Stomach (tissue), 9 donors: ENCODE data around the gene TMEM150A. TPM values are rescaled to one million over a fixed set of nuclear protein-coding genes. Genes with fewer than 3 reads are reported as not detected.
A peak's percentile ranks its signal among the peaks of the same experiment; 100 is the strongest.

Experiments used
- DNase-seq, 2 donors: peaks; one replicate each; pipeline versions ENCODE4 v3.0.0 to v3.0.0-alpha.2; 2013 to 2019
- H3K27ac ChIP-seq, 5 donors: fragments of 200-600 bp in 4 of 5; sonication (generic) in 4 of 5; one replicate each; pipeline ENCODE4 v1.5.1; 2013 to 2019; ENCODE audit warnings: mild to moderate bottlenecking in 1 of 5, moderate library complexity in 1 of 5
- H3K27me3 ChIP-seq, 3 donors: fragments of 200-600 bp; sonication (generic); one replicate each; pipeline ENCODE4 v1.5.1; 2017 to 2019; ENCODE audit warnings: mixed run types in 1 of 3
- H3K36me3 ChIP-seq, 4 donors: fragments of 200-600 bp; sonication (generic); 1 replicate in 3 of 4; 2 replicates in 1 of 4; pipeline ENCODE4 v1.5.1; 2016 to 2019
- H3K4me1 ChIP-seq, 4 donors: fragments of 200-600 bp; sonication (generic); one replicate each; pipeline ENCODE4 v1.5.1; 2016 to 2019
- H3K4me3 ChIP-seq, 4 donors: fragments of 200-600 bp; sonication (generic) in 3 of 4; one replicate each; pipeline ENCODE4 v1.5.1; 2016 to 2019; ENCODE audit warnings: mild to moderate bottlenecking in 1 of 4
- H3K9me3 ChIP-seq, 4 donors: fragments of 200-600 bp; sonication (generic); one replicate each; pipeline ENCODE4 v1.5.1; 2016 to 2019
- EP300 ChIP-seq: sonication (generic); formaldehyde crosslinking; IDR thresholded peaks from one replicate; pipeline ENCODE4 v1.6.1; 2017; ENCODE audit warnings: antibody characterized with exemption
- POLR2A ChIP-seq, 4 donors: fragments of 450-650 bp; IDR thresholded peaks; one replicate each; pipeline ENCODE4 v1.6.1; 2016; ENCODE audit warnings: antibody characterized with exemption in 4 of 4, control low read depth in 2 of 4, mild to moderate bottlenecking in 1 of 4, moderate library complexity in 1 of 4
- POLR2AphosphoS5 ChIP-seq, 3 donors: sonication (generic); formaldehyde crosslinking; IDR thresholded peaks; one replicate each; pipeline ENCODE4 v1.6.1; 2016; ENCODE audit warnings: antibody characterized with exemption in 3 of 3
- WGBS, 5 donors: extraction: QIAGEN DNeasy Blood & Tissue Kit in 3 of 5; methylation state at CpG; one replicate each; pipeline versions ENCODE4 v1.1.5 to v1.1.7; 2013 to 2018; 5-methylcytosine and 5-hydroxymethylcytosine counted together
- intact Hi-C: fragments of 100-400 bp; cut with DNase I; formaldehyde crosslinking; loops from one replicate; pipeline ENCODE4 v1.15.1; 2023; ENCODE audit warnings: low total_unique reads
- polyA plus RNA-seq, 3 donors: library from polyadenylated mRNA; stranded (reverse); fragments of 200-250 nt; gene quantifications; one replicate each; pipeline ENCODE4 v1.2.3, GENCODE V29; 2013
- total RNA-seq, 5 donors: library from RNA; depleted of rRNA; stranded (reverse); fragments of >200 nt; gene quantifications; one replicate each; pipeline versions ENCODE4 v1.1.0 to v1.2.3, GENCODE V29; 2014 to 2016
- TF ChIP-seq, protein P1 (sequence below), 7 experiments: fragments of 450-650 bp in 4 of 7; fragments of 200-600 bp in 3 of 7; sonication (generic) in 3 of 7; IDR thresholded peaks; one replicate each; pipeline ENCODE4 v1.5.1; 2016 to 2019; ENCODE audit warnings: antibody characterized with exemption in 7 of 7, control low read depth in 2 of 7, mild to moderate bottlenecking in 1 of 7
- donor health status: healthy with polysubstance abuse.
- donor health status: Bipolar disorder and iron deficiency.
- donor health status: healthy.

Gene TMEM150A
- total and polyA plus RNA-seq, 8 donors, result 5.0 to 62.4 (median 24.6) TPM; not detected in 1

DNA sequence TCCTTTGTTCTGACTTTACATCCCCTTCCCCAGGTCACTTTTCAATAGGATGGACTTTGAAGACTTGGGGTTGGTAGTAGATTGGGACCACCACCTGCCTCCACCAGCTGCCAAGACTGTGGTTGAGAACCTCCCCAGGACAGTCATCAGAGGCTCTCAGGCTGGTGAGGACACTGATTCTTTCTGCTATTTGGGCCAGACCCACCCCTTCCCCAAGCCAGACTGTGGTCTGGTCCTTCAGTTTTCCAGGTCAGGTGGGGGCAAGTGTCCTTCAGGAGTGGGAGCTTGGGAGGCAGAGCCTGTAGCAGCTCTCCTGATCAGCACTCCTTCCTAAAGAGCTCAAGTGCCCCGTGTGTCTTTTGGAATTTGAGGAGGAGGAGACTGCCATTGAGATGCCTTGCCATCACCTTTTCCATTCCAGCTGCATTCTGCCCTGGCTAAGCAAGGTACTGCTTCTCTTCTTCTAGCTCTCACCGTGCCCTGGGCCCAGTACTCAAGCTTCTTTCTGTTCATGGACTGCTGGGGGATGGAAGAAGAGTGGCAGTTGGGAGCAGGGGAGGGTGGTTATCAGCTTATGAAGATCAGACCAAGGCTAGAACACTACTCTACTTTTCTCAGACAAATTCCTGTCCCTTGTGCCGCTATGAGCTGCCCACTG, 5.9 kb downstream of the TMEM150A start:
- intact Hi-C loops, result no loop called here
- DNase-seq, result no peak
- peak overlapping the region; percentile 18 to 94 (median 93) for H3K27ac ChIP-seq
- TF ChIP-seq, protein P1, sequence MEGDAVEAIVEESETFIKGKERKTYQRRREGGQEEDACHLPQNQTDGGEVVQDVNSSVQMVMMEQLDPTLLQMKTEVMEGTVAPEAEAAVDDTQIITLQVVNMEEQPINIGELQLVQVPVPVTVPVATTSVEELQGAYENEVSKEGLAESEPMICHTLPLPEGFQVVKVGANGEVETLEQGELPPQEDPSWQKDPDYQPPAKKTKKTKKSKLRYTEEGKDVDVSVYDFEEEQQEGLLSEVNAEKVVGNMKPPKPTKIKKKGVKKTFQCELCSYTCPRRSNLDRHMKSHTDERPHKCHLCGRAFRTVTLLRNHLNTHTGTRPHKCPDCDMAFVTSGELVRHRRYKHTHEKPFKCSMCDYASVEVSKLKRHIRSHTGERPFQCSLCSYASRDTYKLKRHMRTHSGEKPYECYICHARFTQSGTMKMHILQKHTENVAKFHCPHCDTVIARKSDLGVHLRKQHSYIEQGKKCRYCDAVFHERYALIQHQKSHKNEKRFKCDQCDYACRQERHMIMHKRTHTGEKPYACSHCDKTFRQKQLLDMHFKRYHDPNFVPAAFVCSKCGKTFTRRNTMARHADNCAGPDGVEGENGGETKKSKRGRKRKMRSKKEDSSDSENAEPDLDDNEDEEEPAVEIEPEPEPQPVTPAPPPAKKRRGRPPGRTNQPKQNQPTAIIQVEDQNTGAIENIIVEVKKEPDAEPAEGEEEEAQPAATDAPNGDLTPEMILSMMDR (IDR thresholded peaks at IDR 0.05), result no peak
- TF ChIP-seq POLR2A (IDR thresholded peaks at IDR 0.05), result no peak
- TF ChIP-seq EP300, result no peak
- TF ChIP-seq POLR2AphosphoS5 (IDR thresholded peaks at IDR 0.05), result no peak
- H3K36me3 ChIP-seq, result peaks cover 14 to 46% (median 41%) of the 10 kb centered on the region in 4 donors
- WGBS, 5 donors, result 48 to 78% (median 67%) methylated on average over 3 of the region's 3 CpGs
- H3K4me1 ChIP-seq, result peaks cover 24 to 84% (median 69%) of the 10 kb centered on the region in 4 donors
- H3K4me3 ChIP-seq, result peak overlapping the region; percentile 80 to 91 (median 85)
- no peaks in the 10 kb centered on the region for H3K27me3 ChIP-seq
- H3K9me3 ChIP-seq, result no peaks in the 10 kb centered on the region

DNA sequence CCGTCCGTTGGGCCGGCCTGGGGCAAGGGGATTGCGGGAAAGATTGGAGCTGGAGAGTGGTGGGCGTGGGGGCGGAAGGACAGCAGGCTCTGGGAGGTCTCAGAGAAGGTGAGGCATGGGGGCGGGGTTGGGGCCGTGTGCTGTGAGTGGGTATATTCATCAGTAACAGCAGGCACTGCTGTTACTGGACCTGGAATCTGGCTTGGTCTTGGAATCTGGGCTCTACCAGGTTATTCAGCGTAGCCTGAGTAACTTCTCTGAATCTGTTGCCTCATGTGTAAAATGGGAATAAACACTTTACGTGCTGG, 6.5 kb downstream of the TMEM150A start:
- H3K4me1 ChIP-seq, result peaks cover 24 to 84% (median 69%) of the 10 kb centered on the region in 4 donors
- H3K27ac ChIP-seq, result peak overlapping the region; percentile 84 to 94 (median 93)
- TF ChIP-seq POLR2AphosphoS5 (IDR thresholded peaks at IDR 0.05), result no peak
- TF ChIP-seq POLR2A (IDR thresholded peaks at IDR 0.05), result no peak
- TF ChIP-seq, protein P1 (IDR thresholded peaks at IDR 0.05), result no peak
- TF ChIP-seq EP300, result no peak
- H3K9me3 ChIP-seq, result no peaks in the 10 kb centered on the region
- peak overlapping the region; percentile 80 to 91 (median 85) for H3K4me3 ChIP-seq
- 2 to 3% (median 2%) methylated on average over 10 of the region's 10 CpGs for WGBS, 5 donors
- H3K27me3 ChIP-seq, result no peaks in the 10 kb centered on the region
- peaks cover 14 to 45% (median 41%) of the 10 kb centered on the region in 4 donors for H3K36me3 ChIP-seq
- intact Hi-C loops, result no loop called here
- peak in 1 of 2 donors; percentile 46 for DNase-seq

DNA sequence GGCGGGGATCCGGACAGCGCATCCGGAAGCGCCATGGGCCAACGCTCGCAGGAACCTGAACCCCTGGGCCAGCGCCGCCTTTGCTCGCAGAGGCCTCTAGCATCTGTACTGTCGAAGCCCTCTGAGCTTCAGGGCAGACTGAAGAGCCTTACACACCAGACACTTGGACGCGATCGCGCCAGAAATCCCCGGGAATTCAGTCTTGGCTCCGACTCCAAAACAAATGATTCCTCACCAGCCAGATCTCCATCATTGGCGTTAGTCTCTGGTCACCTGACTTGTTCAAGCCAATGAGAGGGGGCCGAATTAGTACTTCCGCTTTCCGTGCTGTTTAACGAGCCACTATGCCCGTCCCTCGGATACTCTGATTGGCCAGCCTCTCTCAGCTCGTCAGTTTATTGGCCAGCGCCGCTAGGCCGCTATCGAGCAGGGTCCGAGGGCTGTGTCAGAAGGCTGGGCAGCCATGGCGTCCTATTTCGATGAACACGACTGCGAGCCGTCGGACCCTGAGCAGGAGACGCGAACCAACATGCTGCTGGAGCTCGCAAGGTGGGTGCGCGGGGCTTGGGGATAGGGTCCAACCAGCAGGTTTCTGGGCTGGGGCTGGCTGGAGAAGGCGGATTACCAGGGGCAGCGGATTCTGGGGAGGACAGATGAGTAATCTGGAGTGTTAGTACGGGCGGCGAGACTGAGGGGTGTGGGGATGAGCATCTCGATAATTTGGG, 7.0 kb downstream of the TMEM150A start, which contains the start of gene RNF181:
RNF181 (plus strand) TSS at position 445 of the 725 bp plus-strand sequence; CDS start at position 464, 19 bp downstream.
- peaks cover 28 to 84% (median 70%) of the 10 kb centered on the region in 4 donors for H3K4me1 ChIP-seq
- H3K27ac ChIP-seq, result peak within 1 kb of the TSS; percentile 84 to 94 (median 93)
- peak within 1 kb of the TSS; percentile 80 to 91 (median 85) for H3K4me3 ChIP-seq
- H3K36me3 ChIP-seq, result peaks cover 14 to 39% (median 38%) of the 10 kb centered on the region in 4 donors
- no peaks in the 10 kb centered on the region for H3K9me3 ChIP-seq
- H3K27me3 ChIP-seq, result no peaks in the 10 kb centered on the region
- TF ChIP-seq, protein P1 (IDR thresholded peaks at IDR 0.05), result no peak
- peak in 2 of 4 donors; percentile 52 to 61 for TF ChIP-seq POLR2A (IDR thresholded peaks at IDR 0.05)
- peak; percentile 60 to 91 (median 81) for TF ChIP-seq POLR2AphosphoS5 (IDR thresholded peaks at IDR 0.05)
- TF ChIP-seq EP300, result no peak
- WGBS, 5 donors, result 0 to 1% (median 0%) methylated on average over 15 to 47 of the region's 47 CpGs
- peak; percentile 95 to 99 for DNase-seq
- intact Hi-C loops, result no loop called here

DNA sequence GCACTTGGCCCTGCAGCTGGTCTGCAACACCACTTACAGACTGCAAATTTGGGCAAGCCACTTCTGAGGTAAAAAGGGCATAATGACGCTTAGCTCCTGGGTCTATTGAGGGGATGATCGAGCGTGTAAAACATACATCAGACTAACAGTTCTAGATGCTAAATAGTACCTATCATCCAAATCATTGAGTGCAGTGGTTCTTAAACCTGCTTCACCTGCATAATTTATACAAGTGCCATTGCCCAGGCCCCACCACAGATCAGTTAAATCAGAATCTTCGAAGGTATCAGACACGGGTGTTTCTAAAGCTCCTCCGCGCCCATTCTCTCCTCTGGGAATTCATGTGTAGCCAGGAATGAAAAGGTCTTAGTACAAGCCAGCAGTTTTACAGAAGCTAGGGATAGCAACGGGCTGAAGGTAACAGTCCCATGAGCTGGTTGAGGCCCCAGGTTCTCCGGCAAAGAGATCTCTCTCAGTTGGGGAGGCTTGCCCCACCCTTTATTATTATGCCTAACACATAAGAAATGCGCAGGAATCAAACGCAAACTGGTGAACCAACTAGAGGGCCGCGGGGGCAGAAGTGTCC, 7.7 kb downstream of the TMEM150A start:
- Histone ChIP-seq H3K27me3 (no peaks in the 10 kb centered on the region), H3K27ac (peak overlapping the region; percentile 84 to 94 (median 93)), H3K4me3 (peak overlapping the region; percentile 80 to 91 (median 85)), H3K36me3 (peaks cover 14 to 33% (median 32%) of the 10 kb centered on the region in 4 donors), H3K9me3 (no peaks in the 10 kb centered on the region), H3K4me1 (peaks cover 34 to 86% (median 72%) of the 10 kb centered on the region in 4 donors)
- no peak for DNase-seq
- intact Hi-C loops, result no loop called here
- TF ChIP-seq POLR2A (IDR thresholded peaks at IDR 0.05) (no peak), EP300 (no peak), POLR2AphosphoS5 (IDR thresholded peaks at IDR 0.05) (no peak)
- TF ChIP-seq, protein P1 (IDR thresholded peaks at IDR 0.05), result no peak
- WGBS, 5 donors, result 17 to 23% (median 20%) methylated on average over 8 to 13 of the region's 13 CpGs
